Esophagus squamous epithelium (tissue), 4 donors: ENCODE results near the gene SOAT2.

ENCODE experiments used
- POLR2A ChIP-seq, 4 donors: fragments of 450-650 bp; IDR thresholded peaks; one replicate each; pipeline ENCODE4 v1.6.1; 2017; ENCODE audit warnings: antibody characterized with exemption in 4 of 4, mild to moderate bottlenecking in 4 of 4, moderate library complexity in 3 of 4
- TF ChIP-seq, protein P1 (sequence below), 6 experiments: fragments of 450-650 bp in 4 of 6; fragments of 200-600 bp in 2 of 6; sonication (generic) in 2 of 6; IDR thresholded peaks; one replicate each; pipeline ENCODE4 v1.5.1; 2016 to 2019; ENCODE audit warnings: antibody characterized with exemption in 6 of 6, mild to moderate bottlenecking in 4 of 6, moderate library complexity in 4 of 6

GRCh38 chr12:53102883-53103807, at the start of gene SOAT2:
- TF ChIP-seq, protein P1, sequence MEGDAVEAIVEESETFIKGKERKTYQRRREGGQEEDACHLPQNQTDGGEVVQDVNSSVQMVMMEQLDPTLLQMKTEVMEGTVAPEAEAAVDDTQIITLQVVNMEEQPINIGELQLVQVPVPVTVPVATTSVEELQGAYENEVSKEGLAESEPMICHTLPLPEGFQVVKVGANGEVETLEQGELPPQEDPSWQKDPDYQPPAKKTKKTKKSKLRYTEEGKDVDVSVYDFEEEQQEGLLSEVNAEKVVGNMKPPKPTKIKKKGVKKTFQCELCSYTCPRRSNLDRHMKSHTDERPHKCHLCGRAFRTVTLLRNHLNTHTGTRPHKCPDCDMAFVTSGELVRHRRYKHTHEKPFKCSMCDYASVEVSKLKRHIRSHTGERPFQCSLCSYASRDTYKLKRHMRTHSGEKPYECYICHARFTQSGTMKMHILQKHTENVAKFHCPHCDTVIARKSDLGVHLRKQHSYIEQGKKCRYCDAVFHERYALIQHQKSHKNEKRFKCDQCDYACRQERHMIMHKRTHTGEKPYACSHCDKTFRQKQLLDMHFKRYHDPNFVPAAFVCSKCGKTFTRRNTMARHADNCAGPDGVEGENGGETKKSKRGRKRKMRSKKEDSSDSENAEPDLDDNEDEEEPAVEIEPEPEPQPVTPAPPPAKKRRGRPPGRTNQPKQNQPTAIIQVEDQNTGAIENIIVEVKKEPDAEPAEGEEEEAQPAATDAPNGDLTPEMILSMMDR (IDR thresholded peaks at IDR 0.05): no peak
- TF ChIP-seq POLR2A (IDR thresholded peaks at IDR 0.05): no peak
